GM19438 (cell line): ENCODE data around the gene RAB3C.
"Not testable (repeated sequence)": the region's sequence is repeated elsewhere in the genome, so short reads cannot be mapped to it uniquely, and the experiment has no call there.

Source experiments
- ATAC-seq: cut with Tn5 transposase; IDR thresholded peaks from one replicate; pipeline ENCODE4 v1.9.1; 2021; ENCODE audit warnings: low read depth; ENCODE audit not compliant: unreplicated experiment

RAB3C gene, protein sequence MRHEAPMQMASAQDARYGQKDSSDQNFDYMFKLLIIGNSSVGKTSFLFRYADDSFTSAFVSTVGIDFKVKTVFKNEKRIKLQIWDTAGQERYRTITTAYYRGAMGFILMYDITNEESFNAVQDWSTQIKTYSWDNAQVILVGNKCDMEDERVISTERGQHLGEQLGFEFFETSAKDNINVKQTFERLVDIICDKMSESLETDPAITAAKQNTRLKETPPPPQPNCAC

DNA sequence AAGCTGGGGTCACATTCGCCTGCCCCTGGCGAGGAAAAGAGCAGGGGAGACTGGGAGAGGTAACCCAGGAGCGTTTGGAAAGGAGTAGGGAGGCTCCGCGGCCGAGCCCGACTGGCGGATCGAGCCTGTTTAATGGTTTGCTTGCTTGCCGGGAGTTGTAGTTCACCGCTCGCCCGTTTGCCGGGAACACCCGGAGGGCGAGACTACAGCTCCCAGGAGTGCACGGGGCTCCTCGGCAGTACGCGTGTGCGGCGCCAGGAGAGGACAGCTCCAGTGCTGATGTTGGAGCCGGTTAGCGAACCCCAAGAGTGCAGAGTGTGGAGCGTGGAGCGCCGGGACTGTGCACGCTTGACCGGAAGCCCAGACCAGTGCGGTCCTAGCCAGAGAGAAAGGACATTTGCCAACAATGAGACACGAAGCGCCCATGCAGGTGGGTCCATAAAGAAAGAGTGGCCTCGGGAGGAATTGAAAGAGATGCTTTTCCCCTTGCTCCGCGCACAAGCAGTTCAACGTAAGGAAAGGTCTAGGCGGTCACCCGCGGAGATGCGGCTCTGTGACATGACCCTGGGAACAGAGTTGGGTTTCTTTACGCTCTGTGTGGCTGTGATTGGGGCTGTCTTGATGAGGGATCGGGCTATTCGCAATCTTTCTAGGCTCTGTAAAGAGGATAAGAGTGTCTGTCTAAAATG is at the start of gene RAB3C:
TSS of gene RAB3C (plus strand) at position 273 of the 689 bp plus-strand sequence. CDS start at position 407, 134 bp downstream.
- ATAC-seq = peak; percentile 100

DNA sequence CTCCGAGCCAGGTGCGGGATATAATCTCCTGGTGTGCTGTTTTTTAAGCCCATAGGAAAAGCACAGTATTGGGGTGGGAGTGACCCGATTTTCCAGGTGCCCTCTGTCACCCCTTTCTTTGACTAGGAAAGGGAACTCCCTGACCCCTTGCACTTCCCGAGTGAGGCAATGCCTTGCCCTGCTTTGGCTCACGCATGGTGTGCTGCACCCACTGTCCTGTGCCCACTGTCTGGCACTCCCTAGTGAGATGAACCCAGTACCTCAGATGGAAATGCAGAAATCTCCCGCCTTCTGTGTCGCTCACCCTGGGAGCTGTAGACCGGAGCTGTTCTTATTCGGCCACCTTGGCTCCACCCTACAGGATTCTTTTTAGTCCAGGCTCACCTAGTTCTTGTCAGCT is 40.9 kb upstream of the RAB3C start:
- not testable (repeated sequence) for ATAC-seq

DNA sequence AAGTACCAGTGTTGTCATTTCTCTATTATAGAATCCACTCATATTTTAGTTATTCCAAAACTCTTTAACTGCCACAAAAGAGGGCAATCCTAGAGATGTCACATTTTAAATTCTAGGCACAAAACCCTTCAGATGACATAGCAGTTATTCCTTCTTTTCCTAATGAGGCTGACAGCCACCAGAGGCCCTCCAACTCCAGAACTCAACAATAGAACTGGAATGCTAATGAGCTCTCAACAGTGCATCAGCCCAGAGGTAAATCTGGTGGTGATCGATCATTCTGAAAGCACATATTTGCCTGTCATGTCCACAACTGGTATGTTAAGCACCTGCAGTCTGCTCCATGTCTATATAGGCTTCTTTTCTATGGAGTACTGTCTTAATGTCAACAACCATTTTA is 40.2 kb upstream of the RAB3C start:
- ATAC-seq = no peak

DNA sequence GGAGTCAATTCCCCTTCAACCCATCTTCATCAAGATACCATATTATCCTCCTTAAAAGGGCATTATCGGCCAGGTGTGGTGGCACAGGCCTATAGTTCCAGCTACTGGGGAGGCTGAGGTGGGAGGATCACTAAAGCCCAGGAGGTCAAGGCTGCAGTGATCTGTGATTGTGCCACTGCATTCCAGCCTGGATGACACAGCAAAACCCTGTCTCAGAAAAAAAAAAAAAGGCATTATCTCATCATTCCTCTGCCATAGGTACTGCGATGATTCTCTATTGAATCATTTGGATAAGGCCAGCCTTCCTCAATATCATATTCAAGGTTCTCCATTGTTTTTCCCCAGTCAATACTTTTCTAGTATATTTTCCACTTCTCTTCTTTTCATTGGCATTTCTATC is 39.2 kb upstream of the RAB3C start:
- ATAC-seq = no peak

DNA sequence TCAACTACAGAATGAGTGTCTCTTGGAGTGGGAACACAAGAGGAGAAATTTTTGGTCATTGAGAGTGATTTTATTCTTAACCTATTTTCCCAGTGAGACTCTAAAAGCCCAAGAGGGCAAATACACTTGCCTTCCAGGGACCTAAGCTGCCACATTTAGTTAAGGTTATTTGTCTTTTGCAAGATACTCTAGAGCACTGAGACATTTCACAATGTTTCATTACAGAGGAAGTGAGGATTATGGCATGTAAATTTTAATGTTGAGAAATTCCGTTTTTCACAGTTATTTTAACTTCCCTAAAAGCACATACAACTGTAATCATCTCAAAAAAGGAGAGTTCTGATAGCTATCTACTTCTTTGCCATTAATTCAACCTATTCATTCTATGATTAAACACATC is 38.7 kb upstream of the RAB3C start:
- no peak for ATAC-seq

DNA sequence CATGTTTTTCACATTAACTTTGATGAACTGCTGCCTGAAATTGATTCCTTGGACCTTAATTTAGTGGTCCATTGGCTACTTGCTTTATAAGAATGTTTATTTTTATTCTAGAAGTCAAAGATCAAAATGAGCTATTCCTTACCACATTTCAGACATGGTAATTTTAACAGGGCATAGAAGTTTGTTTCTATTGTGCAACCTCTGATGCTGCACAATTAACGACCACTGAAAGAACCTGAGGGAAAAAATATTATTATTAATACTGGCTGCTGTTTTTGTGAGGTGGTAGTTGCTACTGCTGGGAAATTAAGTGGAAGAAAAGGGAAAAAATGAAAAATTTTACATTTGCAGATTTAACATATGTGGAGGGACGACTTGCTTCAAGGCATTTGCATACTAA is 37.9 kb upstream of the RAB3C start:
- no peak for ATAC-seq

DNA sequence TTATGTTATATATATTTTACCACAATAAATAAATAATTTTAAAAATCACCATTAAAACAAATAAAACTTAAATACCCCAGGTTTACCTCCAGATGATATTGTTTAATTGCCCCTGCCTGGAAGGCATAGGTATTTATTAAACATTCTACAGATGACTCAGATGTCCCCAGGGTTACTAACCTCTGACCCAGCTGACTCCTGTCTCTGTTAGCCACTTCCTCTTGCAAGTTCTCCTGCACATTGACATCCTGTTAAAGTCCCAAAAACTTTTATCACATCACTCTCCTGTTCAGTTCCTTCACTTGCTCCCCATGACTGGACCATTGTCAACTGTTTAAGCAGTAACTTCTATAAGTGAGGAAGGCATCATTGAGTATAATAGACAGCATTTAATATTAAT is 37.0 kb upstream of the RAB3C start:
- ATAC-seq = peak; percentile 95

DNA sequence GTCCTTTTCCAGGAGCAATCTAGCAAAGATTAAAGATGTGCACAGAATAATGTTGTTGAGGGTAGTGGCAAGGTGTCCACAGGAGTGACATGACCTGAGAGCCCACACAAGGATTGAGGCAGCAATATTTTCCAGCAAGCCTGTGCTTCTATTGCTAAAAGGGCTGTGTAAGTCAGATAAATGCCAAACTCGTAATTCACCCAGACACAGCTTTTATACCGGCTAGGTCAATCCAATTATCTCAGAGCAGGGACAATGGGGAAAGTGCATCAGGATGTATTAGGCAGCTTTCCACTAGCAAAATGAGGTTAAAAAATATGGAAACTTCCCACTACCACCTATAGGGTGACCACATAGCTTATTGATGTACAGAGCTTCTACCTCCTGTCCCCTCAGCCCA is 34.8 kb upstream of the RAB3C start:
- ATAC-seq = no peak

DNA sequence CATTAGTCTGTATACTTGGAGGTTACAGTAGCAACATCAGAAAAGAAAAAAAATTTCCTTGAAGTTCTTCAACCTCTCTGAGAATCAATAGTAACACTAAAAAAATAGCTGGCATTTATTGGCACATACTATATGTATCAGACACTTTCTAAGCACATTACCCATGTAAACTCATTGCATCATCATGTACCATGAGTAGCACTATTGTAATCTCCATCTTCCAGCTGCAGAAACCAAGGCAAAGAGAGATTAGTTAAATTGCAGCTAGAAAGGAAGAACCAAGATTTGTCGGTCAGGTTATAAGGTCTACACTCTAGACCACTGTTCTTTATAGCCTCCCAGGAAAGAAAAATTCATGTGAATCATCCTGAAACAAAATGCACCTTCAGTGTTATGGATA is 31.4 kb upstream of the RAB3C start:
- ATAC-seq = no peak

DNA sequence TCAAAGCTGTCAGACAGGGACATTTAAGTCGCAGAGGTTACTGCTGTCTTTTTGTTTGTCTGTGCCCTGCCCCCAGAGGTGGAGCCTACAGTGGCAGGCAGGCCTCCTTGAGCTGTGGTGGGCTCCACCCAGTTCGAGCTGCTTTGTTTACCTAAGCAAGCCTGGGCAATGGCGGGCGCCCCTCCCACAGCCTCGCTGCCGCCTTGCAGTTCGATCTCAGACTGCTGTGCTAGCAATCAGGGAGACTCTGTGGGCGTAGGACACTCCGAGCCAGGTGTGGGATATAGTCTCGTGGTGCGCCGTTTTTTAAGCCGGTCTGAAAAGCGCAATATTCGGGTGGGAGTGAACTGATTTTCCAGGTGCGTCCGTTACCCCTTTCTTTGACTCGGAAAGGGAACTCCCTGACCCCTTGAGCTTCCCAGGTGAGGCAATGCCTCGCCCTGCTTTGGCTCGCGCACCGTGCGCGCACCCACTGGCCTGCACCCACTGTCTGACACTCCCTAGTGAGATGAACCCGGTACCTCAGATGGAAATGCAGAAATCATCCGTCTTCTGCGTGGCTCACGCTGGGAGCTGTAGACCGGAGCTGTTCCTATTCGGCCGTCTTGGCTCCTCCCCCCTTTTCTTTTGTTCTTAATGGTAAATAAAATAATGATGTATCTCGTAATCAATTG is 25.1 kb upstream of the RAB3C start:
- not testable (repeated sequence) for ATAC-seq

DNA sequence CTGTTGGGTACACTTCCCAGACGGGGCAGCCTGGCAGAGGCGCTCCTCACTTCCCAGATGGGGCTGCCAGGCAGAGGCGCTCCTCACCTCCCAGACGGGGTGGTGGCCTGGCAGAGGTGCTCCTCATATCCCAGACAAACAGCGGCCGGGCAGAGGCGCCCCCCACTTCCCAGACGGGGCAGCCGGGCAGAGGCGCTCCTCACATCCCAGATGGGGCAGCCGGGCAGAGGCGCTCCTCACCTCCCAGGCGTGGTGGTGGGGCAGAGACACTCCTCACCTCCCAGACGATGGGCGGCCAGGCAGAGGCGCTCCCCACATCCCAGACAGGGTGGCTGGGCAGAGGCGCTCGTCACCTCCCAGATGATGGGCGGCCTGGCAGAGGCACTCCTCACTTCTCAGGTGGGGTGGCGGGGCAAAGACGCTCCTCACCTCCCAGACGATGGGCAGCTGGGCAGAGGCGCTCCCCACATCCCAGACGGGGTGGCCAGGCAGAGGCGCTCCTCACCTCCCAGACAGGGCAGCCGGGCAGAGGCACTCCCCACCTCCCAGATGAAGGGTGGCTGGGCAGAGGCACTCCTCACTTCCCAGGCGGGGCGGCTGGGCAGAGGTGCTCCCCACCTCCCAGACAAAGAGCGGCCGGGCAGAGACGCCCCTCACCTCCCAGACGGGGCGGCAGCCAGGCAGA is 19.7 kb upstream of the RAB3C start:
- not testable (repeated sequence) for ATAC-seq

DNA sequence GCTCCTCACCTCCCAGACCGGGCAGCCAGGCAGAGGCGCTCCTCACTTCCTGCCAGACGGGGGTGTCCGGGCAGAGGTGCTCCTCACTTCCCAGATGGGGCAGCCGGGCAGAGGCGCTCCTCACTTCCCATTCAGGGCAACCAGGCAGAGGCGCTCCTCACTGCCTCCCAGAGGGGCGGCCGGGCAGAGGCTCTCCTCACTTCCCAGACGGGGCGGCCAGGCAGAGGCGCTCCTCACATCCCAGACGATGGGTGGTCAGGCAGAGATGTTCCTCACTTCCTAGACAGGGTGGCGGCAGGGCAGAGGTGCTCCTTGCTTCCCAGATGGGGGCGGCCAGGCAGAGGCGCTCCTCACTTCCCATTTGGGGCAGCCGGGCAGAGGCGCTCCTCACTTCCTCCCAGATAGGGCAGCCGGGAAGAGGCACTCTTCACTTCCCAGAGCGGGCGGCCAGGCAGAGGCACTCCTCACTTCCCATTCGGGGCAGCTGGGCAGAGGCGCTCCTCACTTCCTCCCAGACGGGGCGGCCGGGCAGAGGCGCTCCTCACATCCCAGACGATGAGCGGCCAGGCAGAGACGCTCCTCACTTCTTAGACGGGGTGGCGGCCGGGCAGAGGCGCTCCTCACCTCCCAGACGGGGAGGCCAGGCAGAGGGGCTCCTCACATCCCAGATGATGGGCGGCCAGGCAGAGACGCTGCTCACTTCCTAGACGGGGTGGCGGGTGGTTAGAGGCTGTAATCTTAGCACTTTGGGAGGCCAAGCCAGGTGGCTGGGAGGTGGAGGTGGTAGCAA is 18.6 kb upstream of the RAB3C start:
- not testable (repeated sequence) for ATAC-seq

DNA sequence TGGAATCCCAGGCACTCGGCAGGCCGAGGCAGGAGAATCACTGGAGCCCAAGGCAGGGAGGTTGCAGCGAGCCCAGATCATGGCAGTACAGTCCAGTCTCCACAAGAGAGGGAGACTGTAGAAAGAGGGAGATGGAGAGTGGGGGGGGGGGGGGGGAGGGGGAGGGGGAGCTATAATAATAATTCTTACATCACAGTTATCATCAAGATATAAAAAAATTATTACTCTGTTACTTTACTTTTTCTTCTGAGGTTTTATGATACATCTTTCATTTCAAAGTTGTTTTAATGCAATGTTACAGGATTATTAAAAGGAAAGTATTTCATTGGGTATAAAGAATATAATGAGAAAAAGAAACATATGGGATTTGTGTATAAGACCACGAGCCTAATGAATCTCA is 17.8 kb upstream of the RAB3C start:
- no peak for ATAC-seq

DNA sequence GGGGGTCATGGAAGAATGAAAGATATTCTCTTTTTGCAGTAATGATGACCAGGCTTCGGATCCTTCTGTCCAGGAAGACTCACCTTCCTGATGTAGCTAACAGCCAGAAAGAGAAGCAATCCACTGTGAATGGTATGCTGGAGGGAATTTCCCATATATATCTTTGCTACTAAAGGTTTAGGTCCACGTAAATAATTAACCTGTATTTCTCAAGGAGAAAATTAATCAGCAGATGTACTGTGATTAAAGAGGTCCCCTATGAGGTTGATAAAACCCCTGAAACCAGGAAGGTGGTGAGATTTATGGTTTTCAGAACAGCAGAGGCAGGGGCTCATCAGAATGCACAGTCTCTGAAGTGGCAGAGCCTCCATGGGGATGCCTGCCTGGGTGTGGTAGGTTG is 11.4 kb upstream of the RAB3C start:
- ATAC-seq = no peak

DNA sequence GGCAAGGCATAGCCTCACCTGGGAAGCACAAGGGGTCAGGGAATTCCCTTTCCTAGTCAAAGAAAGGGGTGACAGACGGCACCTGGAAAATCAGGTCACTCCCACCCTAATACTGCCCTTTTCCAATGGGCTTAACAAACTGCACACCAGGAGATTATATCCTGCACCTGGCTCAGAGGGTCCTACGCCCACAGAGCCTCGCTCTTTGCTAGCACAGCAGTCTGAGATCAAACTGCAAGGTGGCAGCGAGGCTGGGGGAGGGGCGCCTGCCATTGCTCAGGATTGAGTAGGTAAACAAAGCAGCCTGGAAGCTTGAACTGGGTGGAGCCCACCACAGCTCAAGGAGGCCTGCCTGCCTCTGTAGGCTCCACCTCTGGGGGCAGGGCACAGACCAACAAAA is 9.9 kb upstream of the RAB3C start:
- not testable (repeated sequence) for ATAC-seq

DNA sequence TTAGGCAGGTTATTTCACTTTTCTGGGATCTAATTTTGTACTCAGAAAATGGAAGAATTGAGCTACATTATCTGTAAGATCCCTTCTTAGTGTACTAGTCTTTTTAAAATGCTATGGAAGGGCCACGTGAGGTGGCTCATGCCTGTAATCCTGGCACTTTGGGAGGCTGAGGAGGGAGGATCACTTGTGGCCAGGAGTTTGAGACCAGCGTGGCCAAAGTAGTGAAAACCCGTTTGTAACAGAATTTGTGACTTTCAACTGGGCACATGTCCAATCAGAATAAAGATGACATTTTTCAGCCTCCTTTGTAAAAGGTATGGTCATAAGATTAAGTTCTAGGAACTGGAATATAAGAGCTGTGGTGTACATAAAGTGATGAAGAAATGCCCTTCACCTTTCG is 3.1 kb upstream of the RAB3C start:
- ATAC-seq = no peak

DNA sequence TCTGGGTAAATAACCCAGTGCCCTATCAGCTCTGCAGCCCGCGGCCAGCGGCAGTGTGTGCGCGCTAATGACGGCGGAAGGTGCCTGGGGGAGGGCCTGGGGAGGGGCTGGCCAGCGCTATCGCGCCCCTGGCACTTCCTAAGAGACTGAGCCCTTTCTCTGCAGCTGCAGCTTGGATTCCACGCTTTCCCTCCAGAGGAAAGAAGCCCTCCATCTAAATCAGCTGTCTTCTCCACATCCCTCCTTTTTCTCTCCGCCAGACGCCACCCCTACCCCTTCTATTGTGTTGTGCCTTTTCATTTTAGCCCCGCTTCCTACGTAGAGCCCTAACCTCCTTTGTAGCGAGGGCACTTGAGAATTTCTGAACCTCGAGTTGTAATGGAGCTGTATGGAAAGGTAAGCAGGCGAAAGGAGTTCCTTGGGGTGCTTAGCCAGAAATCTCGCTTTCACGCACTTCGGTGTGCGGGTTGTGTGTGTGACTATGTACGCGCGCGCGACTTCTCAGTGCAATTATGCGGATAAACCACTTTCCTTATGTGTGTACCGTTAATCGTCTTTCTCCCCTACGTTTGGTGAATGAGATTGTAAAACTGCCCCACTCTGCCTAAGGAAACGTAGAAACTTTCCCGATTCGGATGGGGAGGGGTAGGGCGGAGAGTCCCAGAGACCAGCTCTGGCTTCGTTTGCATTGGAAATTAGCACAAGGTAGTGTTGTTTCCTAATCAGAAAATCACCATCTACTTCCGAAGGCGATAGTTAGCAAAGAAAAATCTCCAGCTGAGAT is 664 bp upstream of the RAB3C start:
- ATAC-seq = peak; percentile 21

DNA sequence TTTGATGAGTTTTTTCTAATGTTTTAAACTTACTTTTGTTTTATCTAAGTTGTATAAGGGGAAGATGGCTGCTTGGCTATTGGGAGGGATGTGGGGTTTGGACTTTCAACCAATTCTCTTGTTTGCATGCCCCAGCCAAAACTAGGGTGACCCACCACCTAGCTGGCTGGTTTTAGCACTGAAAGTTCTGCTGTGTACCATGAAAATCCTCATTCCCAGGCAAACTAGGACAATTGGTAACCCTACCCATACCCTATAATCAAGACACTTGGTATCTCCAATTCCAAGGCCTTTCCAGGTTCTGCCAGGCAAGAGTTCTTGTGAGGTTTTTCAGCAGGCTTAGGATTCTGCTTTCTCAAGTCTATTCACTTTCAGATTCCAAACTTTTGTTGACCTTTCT is 13.1 kb downstream of the RAB3C start:
- ATAC-seq = no peak

DNA sequence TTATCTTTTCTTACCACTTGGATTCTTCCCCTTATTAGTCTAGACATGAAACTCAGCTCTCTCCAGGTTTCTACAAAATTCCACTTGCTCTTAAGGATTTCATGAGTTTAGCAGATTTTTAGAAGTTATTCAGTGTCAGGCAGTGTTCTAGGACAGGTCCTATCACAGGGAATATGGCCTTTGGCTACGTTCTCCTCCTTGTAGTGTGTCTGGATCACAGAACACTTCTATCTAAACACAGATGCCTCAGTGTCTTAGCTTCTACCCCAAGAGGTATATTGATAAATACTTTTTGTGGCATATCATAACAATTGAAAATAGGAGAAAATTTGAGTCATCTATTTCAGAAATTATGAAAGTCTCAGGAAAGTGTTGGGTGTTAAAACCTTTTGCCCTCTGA is 15.6 kb downstream of the RAB3C start:
- ATAC-seq = no peak

DNA sequence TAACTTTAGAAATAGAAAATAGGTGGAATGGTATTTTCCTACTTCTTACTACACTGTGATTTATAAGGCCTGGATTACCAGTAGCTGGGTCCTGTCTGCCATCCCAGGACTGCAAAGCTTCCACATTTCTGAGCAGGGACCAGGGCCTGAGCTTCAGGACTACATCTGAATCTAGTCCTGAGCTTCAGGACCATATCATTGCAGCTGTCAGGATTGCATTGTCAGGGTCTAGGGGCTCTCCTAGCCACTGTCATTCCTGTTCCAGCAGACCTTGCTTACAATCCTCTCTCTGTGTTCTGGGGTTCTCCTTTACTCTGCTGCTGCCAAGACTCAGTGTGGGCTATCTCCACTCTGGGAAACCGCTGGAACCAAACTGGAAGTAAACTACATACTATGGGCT is 16.3 kb downstream of the RAB3C start:
- ATAC-seq = no peak
